Activated T-cell treated with anti-CD3 and anti-CD28 coated beads for 24 hours (primary cell): ENCODE data around the gene MT1X.

ENCODE experiments used
- DNase-seq: peaks from one replicate; pipeline ENCODE4 v3.0.0-alpha.2; 2020; ENCODE audit warnings: low read depth

The MT1X gene

DNA sequence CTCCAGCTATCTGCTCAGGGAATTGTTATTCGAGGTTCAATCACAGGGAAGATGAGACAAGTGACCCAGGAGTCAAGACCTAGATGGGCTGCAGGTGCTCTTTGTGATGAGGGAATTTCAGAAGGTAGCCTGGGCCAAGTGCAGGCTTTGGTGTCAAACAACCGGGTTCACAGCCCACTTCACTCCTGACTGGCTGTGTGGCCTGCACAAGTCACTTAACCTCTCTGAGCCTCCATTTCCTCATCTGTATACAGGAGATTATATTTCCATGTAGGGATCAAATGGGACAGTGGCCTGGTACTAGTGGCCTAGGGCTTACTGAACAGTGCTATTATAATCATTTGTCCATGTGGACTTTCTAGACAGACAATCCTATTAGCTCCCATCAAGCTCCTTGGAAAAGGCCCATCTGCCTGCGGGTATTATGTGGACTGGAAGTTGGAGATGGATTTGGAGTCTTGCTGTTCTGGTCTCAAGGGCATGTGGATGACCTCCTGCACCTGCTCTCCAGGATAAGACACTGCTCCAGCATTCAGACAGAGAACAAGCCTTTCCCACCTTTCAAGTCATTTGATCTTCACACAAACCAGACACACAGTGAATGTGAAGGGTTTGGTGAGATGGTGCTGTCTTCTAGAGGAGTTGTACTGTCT lies 3.1 kb upstream of the MT1X start:
- DNase-seq: no peak

DNA sequence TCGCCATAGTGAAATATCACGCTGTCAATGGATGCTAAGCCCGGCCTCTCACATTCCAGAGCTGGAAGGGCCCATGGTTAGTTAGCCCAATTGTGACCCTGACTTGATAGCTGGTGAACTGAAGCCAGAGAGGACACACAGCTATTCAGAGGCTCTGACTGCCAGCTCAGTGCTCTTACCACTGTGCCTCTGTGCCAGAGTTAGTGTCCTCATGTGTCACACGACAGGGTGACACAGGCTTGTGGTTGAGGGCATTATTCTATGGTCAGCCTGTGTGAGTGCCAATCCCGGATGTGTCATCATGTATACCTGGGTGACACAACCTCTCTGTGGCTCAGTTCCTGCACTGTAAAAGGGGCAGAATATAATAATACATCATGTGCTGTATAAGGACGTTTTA lies 2.5 kb upstream of the MT1X start:
- DNase-seq: no peak

DNA sequence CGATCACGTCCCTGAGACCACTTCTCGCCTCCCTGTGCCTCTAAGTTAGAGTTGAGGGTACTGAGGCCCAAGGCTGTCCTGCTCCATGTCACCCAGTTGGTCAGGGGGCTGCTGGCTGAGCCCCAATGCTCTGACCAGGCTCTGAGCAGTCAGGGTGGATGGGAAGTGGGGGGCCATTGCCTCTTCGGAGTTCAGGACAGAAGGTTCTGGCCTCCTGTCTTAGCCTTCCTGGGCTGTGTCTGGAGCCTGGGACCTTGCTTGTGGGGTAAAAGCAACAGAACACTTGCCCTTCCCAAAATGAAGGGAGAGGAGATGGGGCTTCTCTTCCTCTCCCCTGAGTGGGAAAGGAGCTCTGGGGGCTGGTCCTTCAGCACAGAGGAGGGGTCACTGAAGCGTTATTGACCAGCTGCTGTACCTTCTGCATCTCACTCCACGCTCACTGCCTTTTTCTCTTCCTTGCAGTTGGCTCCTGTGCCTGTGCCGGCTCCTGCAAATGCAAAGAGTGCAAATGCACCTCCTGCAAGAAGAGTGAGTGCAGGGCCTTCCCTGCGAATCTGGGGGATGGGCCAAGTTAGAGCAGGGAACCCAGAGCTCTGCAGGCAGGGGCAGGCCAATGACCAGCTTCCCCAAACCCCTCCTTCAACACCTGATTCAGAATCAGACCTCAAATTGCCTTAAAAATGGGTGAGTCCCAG lies 580 bp downstream of the MT1X start:
- DNase-seq: no peak

DNA sequence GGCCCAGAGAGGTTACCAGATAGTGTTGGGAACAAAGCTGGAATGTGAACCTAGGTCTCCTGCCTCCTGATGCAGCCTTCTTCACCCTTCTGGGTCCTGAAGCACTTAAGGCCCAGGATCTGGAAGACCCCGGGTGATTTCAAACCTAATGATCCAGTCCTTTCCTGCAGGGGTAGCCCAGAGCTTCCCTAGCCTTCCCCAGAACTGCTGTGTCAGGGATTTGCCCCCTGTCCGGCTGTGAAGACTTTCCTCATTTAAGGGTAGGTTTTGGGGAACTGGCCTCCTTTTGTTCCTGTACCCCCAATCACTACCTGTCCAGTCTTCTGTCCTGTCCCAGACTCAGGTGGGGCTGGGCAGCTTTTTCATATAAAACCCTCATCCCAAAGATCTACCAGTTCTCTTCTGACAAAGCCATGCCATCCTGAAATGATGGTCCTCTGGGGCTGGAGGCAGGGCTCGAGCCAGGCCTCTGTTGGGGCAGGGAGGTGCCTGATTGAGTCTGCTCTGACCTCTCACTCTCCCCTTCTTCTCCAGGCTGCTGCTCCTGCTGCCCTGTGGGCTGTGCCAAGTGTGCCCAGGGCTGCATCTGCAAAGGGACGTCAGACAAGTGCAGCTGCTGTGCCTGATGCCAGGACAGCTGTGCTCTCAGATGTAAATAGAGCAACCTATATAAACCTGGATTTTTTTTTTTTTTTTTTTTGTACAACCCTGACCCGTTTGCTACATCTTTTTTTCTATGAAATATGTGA lies 1.3 kb downstream of the MT1X start:
- DNase-seq: no peak

DNA sequence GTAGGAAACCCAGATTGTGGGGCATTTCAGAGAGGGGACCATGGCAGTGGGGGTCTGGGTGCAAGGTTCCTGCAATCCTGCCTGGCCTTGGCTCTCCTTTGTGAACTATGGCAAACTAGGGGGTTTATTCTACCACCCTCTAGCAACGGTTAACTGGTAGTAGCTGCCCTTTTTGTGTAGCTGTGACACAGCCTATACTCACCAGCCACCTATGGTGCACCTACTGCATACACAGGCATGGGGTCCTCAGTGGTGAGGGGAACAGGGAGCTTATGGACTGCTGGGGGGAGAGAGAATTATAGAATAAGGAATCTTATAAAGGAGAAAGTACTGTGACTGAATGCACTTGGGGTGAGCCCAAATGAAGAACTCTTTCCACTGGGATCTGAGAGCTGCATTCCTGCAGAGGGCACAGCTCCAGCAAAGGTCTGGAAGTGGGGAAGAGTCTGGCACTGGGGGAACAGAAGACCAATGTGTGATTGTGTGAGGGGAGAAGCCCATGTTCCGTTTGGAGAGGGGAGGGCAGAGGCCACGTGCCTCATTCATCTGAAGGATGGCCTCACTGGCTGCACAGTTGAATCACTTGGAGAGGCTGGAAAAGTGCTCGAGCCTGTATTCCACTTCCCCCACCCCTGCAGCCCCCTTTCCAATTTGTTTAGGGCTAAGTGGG lies 2.1 kb downstream of the MT1X start:
- no peak for DNase-seq

DNA sequence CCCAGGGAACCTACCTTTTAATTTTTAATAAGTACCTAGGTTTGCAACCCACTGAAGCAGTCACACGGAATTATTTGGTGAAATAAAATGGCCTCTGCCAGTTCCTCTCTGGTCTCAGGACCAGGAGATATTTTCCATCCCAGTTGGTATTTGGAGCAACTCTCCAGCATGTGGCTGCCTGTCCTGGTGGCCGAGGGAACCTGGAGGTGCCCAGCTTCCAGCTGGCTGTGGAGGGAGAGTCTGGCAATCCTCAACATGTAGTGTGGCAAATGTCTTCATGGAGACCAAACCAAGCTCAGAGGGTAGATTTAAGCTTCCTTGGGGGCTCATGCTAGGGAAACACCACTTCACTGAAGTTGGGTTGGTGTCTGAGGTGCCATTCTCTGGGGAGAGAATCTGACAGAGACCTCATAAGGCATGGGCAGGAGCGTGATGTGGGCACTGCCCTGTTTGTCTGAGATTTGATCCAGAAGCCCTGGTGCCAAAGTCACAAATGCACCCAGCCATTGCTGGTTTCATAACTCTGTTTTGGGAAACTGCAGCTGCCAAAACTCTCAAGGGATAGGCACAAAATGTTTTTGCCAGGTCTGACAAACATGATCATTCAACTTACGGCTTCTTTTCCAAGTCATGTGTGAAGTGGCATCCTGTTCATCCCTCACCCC lies 2.8 kb downstream of the MT1X start:
- DNase-seq: no peak

DNA sequence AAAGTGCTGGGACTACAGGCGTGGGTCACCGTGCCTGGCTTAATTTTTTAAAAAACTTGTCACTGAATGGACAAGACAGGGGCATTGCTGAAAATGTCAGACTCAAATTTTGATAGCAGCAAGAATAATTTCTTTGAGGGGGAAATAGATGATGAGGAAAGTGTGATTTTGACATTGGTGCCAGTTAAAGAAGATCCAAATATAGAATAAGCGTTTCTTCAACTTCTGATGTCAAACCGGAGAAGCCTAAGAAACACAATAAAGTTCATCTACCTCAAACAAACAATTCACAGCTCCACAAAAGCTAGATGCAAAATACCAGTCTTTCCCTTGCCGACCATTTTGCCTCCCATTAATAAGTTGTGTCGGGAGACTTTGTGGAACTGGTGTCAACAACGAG lies 4.5 kb downstream of the MT1X start:
- DNase-seq: no peak

DNA sequence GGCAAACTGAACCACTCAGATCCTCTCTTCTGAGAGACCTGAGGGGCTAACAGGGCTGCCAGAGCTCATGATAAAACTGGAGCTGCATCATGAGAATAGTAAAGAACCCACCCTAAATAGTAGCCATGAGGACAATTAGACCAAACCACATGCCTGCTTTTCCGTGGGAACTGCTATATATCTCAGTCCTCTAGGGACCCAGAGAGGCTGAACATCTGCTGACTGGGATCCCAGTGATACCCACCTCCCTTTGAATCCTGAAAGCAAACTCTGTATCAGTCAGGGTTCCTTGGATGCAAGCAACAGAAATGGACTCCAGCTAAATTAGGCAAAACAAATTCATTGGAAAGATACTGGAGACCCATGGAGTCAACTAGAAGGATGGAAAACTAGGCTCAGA lies 6.5 kb downstream of the MT1X start:
- no peak for DNase-seq

DNA sequence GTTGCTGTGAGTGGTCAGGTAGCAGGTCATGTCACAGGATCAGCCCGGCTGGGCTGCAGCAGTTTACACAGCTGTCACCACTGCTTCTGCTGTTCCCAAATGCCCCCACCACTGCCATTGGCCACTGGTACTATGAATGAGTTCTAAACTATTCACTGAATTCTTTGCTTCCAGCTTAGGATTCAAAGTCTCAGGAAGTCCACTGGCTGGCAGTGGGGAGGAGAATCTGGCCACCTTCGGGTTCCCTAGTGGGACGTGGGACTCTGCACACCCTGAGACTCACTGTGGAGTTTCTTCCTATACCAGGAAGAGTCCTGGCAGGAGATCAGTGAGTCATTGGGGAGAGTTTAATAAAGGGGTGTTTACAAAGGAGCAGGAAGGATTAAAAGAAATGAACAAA lies 6.9 kb downstream of the MT1X start:
- no peak for DNase-seq

DNA sequence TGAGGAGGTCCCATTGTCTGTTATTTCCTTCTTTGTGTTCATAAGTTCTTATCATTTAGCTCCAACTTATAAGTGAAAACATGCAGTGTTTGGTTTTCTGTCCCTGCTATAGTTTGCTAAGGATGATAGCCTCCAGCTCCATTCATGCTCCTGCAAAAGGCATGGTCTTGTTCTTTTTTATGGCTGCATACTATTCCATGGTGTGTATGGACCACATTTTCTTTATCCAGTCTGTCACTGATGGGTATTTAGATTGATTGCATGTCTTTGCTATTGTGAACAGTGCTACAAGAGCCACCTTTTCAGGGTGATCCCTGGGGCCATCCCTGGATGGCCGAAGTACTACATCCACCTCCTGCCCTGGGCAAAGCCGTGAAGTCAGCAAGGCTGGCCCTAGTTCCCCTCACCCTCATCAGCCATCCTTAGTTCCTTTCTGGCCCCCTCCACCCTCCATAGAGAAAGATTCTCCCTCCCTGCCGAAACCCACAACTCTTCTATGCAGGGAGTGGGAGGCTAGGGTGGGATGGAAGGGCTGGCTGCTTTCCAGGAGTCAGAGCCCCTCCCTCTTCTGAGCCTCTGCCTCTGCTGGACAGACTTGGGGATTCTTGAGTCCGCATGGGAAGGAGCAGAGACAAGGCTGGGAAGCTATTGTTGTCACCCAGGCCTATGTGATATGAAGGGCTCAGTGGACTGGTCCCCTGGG lies 8.3 kb downstream of the MT1X start:
- DNase-seq: no peak

DNA sequence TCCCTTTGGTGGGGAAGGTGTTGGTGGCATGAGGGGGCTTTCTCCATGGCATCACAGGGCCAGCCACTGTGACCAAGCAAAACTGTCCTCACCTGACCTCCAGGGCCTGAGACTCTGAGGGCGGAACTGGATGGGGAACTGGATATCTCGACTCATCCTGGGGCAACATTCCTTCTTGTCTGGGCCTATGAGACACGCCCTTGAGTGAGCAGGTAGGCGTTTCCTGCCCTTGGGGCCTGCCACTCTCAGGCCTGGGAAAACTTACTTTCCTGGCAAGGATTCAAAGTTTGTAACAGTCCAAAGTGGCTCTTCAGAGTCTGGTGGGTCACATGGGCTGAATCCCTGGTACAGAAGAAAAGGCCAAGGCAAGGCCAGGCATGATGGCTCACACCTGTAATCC lies 9.6 kb downstream of the MT1X start:
- no peak for DNase-seq

DNA sequence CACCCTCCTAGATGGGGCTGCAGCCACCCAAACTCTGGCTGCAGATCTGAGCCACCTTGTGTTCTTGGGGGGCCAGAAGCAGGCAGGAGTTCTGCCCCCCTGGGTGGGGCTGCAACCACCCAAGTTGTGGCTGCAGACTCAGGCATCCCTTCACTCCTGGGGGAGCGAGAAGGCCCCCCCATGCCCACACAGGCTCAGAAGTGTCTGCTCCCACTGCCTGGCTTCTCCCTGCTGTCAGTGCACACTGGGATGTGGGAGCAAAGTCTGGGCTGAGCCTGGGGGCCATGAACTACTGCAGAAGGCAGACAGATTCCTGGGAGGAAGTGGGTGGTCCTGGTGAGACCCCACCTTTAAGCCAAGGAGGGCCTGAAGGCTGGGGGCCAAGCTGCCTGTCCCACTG lies 13.0 kb downstream of the MT1X start:
- DNase-seq: no peak

DNA sequence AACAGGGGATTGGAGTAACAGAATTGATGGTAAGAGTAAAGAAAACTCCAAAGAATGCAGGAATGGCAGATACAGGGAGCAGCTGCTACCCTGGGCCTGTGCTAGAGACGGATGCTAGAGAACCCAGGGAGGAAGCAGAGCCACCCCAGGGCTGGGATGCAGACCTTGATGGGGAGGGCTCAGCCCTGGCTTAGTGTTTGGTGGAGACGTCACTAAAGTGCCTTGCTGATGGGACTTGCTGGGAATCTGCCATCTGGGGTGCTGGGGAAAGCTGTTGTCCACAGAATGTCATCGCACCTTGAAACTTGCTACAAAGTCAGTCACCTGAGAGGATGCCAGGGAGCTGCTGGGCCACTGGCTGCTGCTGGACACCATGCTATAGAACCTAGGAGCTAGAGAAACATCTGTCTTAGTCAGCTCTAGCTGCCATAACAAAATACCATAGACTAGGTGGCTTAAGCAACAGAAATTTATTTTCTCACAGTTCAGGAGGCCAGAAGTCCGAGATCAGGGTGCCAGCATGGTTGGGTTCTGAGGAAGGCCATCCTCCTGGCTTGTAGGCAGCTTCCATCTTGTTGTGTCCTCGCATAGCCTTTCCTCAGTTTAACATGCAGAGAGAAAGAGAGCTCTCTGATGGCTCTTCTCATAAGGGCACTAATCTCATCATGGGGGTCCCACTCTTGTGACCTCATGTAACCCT lies 15.3 kb downstream of the MT1X start:
- DNase-seq: no peak

DNA sequence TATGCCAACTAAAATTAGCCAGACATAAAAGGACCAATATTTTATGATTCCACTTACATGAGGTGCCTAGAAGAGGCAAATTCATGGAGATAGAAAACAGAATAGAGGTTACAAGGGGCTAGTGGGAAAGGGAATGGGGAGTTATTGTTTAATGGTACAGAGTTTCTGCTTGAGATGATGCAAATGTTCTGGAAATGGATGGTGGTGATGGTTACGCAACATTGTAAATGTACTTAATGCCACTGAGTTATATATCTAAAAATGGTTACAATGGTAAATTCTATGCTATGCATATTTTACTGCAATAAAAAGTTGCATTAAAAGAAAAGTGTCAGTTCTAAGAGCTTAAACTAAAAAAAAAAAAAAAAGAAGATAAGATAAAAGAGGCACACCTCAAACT lies 17.9 kb downstream of the MT1X start:
- no peak for DNase-seq

DNA sequence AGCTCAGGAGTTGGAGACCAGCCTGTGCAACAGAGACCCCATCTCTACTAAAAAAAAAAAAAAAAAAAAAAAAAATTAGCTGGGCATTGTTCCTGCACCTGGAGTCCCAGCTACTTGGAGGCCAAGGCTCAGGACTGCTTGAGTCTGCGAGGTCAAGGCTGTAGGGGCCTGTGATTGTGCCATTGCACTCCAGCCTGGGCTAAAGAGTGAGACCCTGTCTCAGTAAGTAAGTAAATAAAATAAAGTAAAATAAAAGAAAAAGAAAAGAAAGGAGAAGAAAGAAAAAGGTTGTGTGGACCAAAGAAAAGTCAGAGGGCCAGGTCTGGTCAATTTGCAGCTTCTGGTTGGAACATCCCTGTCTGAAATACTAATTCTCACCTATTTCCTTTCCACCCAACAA lies 18.4 kb downstream of the MT1X start:
- DNase-seq: no peak

DNA sequence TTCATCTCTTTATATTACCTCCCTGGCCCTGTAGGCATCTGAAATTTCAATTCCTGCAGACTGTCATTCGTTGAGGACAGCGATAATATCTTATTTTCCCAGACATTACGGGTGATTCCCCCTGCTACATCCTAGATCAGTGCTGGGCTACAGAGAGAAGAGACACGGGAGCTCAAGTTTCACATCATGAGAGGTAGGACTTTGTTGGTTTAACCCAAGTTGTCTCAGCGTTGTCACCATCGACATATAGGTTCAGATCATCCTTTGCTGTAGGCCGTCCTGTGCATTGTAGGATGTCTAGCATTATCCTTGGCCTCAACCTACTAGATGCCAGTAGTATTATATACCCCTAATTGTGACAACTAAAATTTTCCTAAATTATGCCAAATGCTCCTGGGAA lies 19.3 kb downstream of the MT1X start:
- DNase-seq: no peak

DNA sequence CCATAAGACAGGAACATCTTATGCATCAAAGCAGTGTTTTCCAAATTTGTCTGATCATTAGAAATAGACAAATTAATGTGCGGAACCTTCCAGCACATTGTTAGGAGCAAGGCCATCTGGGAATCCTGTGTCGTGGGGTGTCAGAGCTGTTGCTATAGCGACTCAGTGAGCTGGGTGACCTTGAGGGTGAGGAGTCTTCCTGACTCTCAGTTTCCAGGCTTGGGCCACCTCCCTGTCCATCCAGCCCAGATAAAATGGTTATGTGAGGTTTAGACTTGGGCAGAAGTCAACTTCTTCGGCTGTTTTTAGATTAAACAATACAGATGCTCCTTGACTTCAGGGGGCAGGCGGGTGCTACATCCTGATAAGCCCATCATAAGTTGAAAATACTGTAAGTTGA lies 20.6 kb downstream of the MT1X start:
- DNase-seq: no peak

DNA sequence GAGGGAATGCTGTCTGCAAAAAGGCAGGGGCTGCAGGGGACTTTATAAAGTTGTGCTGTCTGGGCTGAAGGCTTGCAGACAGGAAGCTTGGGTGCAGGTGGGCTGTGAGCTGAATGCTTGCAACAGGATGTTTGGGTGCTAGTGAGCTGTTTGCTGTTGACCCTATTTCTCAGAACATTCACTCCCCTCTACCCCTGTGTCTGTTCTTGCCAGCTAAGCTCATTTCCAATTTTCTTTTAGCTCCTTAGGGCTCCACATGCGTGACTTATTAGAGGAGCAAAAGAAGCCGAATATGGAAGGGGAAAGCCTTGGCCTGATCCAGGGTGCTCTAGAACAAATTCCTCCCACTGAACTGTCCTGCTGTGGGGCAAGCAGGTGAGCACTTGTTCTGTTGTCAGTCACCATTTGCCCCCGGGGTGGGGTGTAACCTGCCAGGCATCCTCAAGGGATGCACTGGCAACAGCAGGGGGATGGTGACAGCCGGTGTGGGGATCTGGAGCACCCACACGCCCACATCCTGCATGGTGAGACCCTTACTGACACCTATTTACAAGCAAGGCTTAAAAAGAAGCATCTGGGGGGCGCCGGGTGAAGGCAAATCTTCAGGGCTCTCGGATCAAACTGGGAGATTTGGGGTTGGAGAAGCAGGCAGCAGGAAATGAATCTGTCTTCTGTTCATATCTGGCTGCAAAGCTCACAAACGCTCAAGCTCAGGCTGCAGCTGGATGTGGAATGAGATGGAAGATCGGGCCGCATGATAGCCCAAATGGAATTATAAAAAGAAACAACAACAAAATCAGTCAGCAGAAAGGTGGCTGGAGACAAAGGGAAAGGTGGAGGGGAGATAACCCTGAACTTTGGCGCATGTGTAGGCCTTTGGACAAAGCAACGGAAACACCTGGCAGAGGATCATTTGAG lies 26.5 kb downstream of the MT1X start:
- DNase-seq: no peak

DNA sequence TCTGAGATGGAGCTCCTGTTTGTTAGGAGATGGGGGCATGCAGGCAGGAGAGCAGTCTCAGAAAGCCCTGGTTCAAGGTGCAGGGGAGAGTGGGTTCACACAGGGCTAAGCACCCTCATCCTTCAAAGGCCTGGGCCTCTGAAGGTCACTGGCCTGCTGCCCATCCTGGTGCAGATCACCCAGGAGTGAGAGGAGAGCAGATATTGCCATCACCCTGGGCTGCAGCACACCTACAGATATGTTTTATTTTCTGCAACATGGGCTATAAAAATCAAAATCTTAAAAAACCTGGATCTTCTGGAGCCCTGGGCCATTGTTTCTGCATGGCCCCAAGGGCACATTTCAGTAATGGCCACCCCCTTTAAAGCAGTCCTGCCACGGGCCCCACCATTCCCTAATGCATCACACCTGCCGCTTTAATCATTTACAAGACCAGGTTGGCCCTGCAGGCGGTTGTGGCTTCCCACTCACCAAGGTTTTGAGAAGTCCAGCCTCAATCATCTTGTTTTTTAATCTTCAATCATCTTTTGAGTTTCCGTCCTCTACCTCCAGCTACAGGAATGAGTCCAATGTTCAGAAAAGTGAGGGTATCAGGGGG lies 27.3 kb downstream of the MT1X start:
- no peak for DNase-seq
